Measurements from ENCODE around the gene DAO. TPM values are rescaled to one million over a fixed set of nuclear protein-coding genes. Genes with fewer than 3 reads are reported as not detected.

DAO gene
- total RNA-seq, 1 experiment from 2014 or later: not detected

- Mint-ChIP-seq H3K4me1 (peaks cover 36 to 37% of the 10 kb centered on the region in 2 experiments), H3K27ac (peak overlapping the region in 1 of 3 experiments; percentile 30; a peak in 3 of 7 replicates), H3K9me3 (peaks cover 4 to 6% of the 10 kb centered on the region in 2 experiments; a peak in 3 of 5 replicates), H3K27me3 (ENCODE audit: low read depth) (peaks cover 6% of the 10 kb centered on the region), H3K36me3 (ENCODE audit: insufficient read depth in 1 of 3, low read depth in 3 of 3) (peaks cover 2 to 8% (median 4%) of the 10 kb centered on the region in 3 experiments; a peak in 6 of 7 replicates), H3K4me3 (no peak overlapping the region; a peak in 1 of 5 replicates)
- Histone ChIP-seq H3K23me2 (ENCODE audit: insufficient read length, low read depth, low read length, poor library complexity, severe bottlenecking) (peaks cover 13% of the 10 kb centered on the region), H3K9me3 (ENCODE audit: control insufficient read depth, low read depth, low read length) (no peaks in the 10 kb centered on the region), H3T11ph (ENCODE audit: low read length) (no peak overlapping the region), H2BK12ac (ENCODE audit: insufficient read length, low read depth, low read length) (no peak overlapping the region), H4K91ac (ENCODE audit: insufficient read length, low read depth, low read length) (no peak overlapping the region), H4K8ac (replicated peaks; ENCODE audit: insufficient read length, low read depth, low read length) (no peak overlapping the region), H3K23ac (ENCODE audit: insufficient read length, low read depth, low read length) (no peak overlapping the region), H2AFZ (ENCODE audit: low read length) (no peak overlapping the region), H3K79me2 (ENCODE audit: insufficient read depth, low read length) (no peaks in the 10 kb centered on the region; the same call in 1 of the 2 replicates), H3K27ac (ENCODE audit: insufficient read length, low read depth, low read length) (no peak overlapping the region), H2BK5ac (ENCODE audit: insufficient read length, low read length) (no peak overlapping the region), H3K4me2 (ENCODE audit: insufficient read depth, insufficient read length, low read length) (no peak overlapping the region), H3K27me3 (ENCODE audit: insufficient read depth, low read length) (no peaks in the 10 kb centered on the region), H3K4ac (ENCODE audit: low read depth, low read length) (no peak overlapping the region), H2AK5ac (ENCODE audit: insufficient read length, low read length) (no peak overlapping the region), H2BK20ac (ENCODE audit: low read depth, low read length, poor library complexity, severe bottlenecking) (no peak overlapping the region), H3K14ac (ENCODE audit: insufficient read depth, low read length) (no peak overlapping the region), H3K18ac (ENCODE audit: insufficient read length, low read depth, low read length) (no peak overlapping the region), H3K56ac (ENCODE audit: insufficient read length, low read depth, low read length) (no peak overlapping the region), H2BK120ac (ENCODE audit: low read depth, low read length, poor library complexity, severe bottlenecking) (no peak overlapping the region), H3K79me1 (ENCODE audit: insufficient read depth, low read depth, low read length, poor library complexity, severe bottlenecking) (no peaks in the 10 kb centered on the region), H3K4me1 (ENCODE audit: insufficient read depth, low read length) (peaks cover 5% of the 10 kb centered on the region; the same call in 1 of the 2 replicates), H3K9ac (ENCODE audit: extremely low read depth, insufficient read length, low read length) (no peak overlapping the region), H2BK15ac (ENCODE audit: low read depth, low read length) (no peak overlapping the region), H4K20me1 (ENCODE audit: control insufficient read depth, insufficient read depth, insufficient read length) (no peaks in the 10 kb centered on the region), H4K5ac (ENCODE audit: insufficient read length, low read depth, low read length) (no peak overlapping the region)
- TF ChIP-seq CTCF (conservative IDR thresholded peaks at IDR 0.05): no peak
- DNase-seq: no peak
- WGBS (ENCODE audit: extremely low coverage, insufficient read length, low lambda C conversion rate): no CpG with 5 or more reads among the region's 6 CpGs
Measured at GRCh38 chr12:108860443-108860842, 19.4 kb upstream of the DAO start.

Data from H9 (cell line).